Brain microvascular endothelial cell (primary cell): ENCODE data around the gene SPRY2.
"Not testable (repeated sequence)": the region's sequence is repeated elsewhere in the genome, so short reads cannot be mapped to it uniquely, and the experiment has no call there.

ENCODE experiments used
- DNase-seq: peaks from one replicate; pipeline ENCODE4 v3.0.0-alpha.2; 2020
- H3K27ac ChIP-seq: fragments of 250-450 bp; sonication (Bioruptor Pico); 2 replicates; pipeline ENCODE4 v1.5.1; 2020; ENCODE audit warnings: mild to moderate bottlenecking, moderate library complexity
- H3K27me3 ChIP-seq: fragments of 250-450 bp; sonication (Bioruptor Pico); replicated peaks from 2 replicates; pipeline ENCODE4 v1.5.1; 2020; ENCODE audit warnings: mild to moderate bottlenecking
- H3K36me3 ChIP-seq: fragments of 250-450 bp; sonication (Bioruptor Pico); replicated peaks from 2 replicates; pipeline ENCODE4 v1.5.1; 2020; ENCODE audit warnings: mild to moderate bottlenecking
- H3K4me3 ChIP-seq: 2 replicates; pipeline ENCODE4 v1.5.1; 2011; ENCODE audit warnings: low read depth, mild to moderate bottlenecking, control low read depth, low read length, moderate library complexity
- in situ Hi-C: cut with HindIII; loops from 2 replicates; pipeline ENCODE4 v1.10.0; 2017; ENCODE audit warnings: low sequenced_read_pairs, low pct_ligation_motif_present
- TF ChIP-seq, protein P1 (sequence below): IDR thresholded peaks from 2 replicates; pipeline ENCODE4 v1.5.1; 2011; ENCODE audit warnings: low read depth, mild to moderate bottlenecking, moderate library complexity, low read length, control low read depth, inconsistent platforms; ENCODE audit errors: missing control alignments

SPRY2 gene

DNA sequence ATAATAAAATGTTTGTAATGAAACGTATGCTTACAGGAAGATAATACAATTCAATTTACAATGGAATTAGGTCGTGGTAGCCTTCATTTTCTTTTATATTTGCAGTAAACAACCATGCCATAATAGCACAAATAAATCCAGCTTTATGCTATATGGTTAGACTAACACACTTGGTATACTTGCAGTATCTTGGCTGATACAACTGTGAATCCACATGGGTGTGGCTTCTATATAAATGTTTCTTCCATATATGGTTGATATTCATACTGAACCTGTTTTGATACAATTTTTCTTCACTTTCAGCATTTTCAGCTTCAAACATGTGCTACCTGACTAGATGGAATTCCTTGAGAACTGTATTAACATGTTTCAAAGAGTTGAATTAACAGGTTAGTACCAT lies 20.4 kb upstream of the SPRY2 start:
- Histone ChIP-seq H3K27me3 (no peaks in the 10 kb centered on the region), H3K36me3 (no peaks in the 10 kb centered on the region), H3K27ac (no peak overlapping the region), H3K4me3 (no peak overlapping the region)
- no peak for DNase-seq
- TF ChIP-seq, protein P1, sequence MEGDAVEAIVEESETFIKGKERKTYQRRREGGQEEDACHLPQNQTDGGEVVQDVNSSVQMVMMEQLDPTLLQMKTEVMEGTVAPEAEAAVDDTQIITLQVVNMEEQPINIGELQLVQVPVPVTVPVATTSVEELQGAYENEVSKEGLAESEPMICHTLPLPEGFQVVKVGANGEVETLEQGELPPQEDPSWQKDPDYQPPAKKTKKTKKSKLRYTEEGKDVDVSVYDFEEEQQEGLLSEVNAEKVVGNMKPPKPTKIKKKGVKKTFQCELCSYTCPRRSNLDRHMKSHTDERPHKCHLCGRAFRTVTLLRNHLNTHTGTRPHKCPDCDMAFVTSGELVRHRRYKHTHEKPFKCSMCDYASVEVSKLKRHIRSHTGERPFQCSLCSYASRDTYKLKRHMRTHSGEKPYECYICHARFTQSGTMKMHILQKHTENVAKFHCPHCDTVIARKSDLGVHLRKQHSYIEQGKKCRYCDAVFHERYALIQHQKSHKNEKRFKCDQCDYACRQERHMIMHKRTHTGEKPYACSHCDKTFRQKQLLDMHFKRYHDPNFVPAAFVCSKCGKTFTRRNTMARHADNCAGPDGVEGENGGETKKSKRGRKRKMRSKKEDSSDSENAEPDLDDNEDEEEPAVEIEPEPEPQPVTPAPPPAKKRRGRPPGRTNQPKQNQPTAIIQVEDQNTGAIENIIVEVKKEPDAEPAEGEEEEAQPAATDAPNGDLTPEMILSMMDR, result no peak
- in situ Hi-C loops, result no loop called here

- in situ Hi-C loops, result no loop called here
- H3K36me3 ChIP-seq, result no peaks in the 10 kb centered on the region
- no peak overlapping the region for H3K4me3 ChIP-seq
- no peaks in the 10 kb centered on the region for H3K27me3 ChIP-seq
- TF ChIP-seq, protein P1, result no peak
- no peak overlapping the region for H3K27ac ChIP-seq
- DNase-seq, result no peak
Observed at GRCh38 chr13:80360453-80360800, 19.5 kb upstream of the SPRY2 start.

- Histone ChIP-seq H3K36me3 (no peaks in the 10 kb centered on the region), H3K27ac (no peak overlapping the region), H3K4me3 (no peak overlapping the region), H3K27me3 (no peaks in the 10 kb centered on the region)
- in situ Hi-C loops, result no loop called here
- TF ChIP-seq, protein P1, result no peak
- no peak for DNase-seq
Observed at GRCh38 chr13:80359778-80360452, 19.0 kb upstream of the SPRY2 start.

DNA sequence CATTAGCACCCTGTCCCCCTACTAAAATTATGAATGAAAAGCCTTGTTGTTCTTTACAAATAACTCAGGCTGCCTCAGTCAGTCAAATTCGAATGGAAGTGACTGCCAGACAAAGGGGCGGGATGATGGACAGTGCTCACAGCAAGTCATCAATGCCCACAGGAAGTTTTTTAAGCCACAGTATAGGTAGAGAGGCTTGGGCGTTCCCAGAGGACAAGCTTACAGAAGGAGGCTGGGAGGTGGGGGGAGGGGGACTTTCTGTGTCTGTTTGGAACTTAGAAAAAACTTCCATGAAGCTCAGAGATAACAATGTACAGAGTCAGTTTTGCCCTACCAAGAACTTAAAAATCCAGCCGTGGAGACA lies 18.5 kb upstream of the SPRY2 start:
- TF ChIP-seq, protein P1, result no peak
- Histone ChIP-seq H3K36me3 (no peaks in the 10 kb centered on the region), H3K27ac (no peak overlapping the region), H3K27me3 (no peaks in the 10 kb centered on the region), H3K4me3 (no peak overlapping the region)
- in situ Hi-C loops, result no loop called here
- DNase-seq, result no peak

GRCh38 chr13:80355496-80356094 lies 14.7 kb upstream of the SPRY2 start:
- H3K27ac ChIP-seq, H3K27me3 ChIP-seq, DNase-seq, in situ Hi-C loops, H3K36me3 ChIP-seq, H3K4me3 ChIP-seq: not testable (repeated sequence)

- H3K27me3 ChIP-seq, result no peaks in the 10 kb centered on the region
- H3K27ac ChIP-seq, result no peak overlapping the region
- H3K4me3 ChIP-seq, result no peak overlapping the region
- TF ChIP-seq, protein P1, result no peak
- DNase-seq, result no peak
- H3K36me3 ChIP-seq, result no peaks in the 10 kb centered on the region
- in situ Hi-C loops, result no loop called here
Observed at GRCh38 chr13:80348750-80349149, 7.8 kb upstream of the SPRY2 start.
